ENCODE data around the gene PLA2G2F.

DNA sequence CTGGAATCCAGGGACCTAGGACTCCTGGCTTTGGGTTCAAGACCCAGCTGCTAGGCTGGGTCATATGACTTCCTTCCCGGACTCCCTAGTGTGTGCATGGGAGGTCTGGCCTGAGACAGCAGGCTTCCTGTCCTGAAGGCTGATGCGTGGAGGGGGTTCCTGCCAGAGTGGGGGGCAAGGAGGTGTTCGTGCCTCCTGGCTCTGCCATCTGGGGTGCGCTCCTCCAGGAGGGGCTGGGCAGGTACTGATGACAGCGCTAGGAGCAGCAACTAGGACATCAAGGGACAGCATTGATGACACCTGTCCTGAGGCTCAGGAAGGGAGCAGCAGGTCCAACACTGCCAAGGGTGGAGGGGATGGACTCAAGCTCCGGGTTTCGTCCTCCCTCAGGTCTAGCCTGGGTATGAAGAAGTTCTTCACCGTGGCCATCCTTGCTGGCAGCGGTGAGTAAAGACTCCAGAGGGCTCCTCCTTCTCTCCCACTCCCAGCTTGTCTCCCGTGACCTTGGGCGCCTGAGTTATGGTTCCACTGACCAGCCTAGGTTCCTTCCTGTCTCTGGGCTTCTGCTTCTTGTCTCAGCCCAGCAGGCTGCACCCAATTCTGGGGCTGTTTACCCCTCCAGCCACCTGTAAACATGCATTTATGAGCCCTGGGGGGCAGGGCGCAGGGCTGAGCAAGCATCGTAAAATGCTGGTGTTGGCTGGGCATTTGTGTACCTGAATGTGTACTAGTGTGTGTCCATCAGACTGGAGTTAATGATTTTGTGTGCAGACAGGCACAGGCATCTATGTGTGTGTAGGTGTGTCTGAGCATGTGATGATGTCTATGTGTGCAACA is 871 bp downstream of the PLA2G2F start:
- TF ChIP-seq, protein P1, sequence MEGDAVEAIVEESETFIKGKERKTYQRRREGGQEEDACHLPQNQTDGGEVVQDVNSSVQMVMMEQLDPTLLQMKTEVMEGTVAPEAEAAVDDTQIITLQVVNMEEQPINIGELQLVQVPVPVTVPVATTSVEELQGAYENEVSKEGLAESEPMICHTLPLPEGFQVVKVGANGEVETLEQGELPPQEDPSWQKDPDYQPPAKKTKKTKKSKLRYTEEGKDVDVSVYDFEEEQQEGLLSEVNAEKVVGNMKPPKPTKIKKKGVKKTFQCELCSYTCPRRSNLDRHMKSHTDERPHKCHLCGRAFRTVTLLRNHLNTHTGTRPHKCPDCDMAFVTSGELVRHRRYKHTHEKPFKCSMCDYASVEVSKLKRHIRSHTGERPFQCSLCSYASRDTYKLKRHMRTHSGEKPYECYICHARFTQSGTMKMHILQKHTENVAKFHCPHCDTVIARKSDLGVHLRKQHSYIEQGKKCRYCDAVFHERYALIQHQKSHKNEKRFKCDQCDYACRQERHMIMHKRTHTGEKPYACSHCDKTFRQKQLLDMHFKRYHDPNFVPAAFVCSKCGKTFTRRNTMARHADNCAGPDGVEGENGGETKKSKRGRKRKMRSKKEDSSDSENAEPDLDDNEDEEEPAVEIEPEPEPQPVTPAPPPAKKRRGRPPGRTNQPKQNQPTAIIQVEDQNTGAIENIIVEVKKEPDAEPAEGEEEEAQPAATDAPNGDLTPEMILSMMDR (IDR thresholded peaks at IDR 0.05): no peak
- TF ChIP-seq POLR2A (IDR thresholded peaks at IDR 0.05): no peak
